Tibial nerve (tissue), 4 donors: ENCODE data around the gene SDK1.

ENCODE experiments used
- EP300 ChIP-seq, 2 donors: sonication (generic); formaldehyde crosslinking; IDR thresholded peaks; one replicate each; pipeline ENCODE4 v1.6.1; 2017; ENCODE audit warnings: antibody characterized with exemption in 2 of 2, mild to moderate bottlenecking in 1 of 2
- TF ChIP-seq, protein P1 (sequence below), 5 experiments: fragments of 200-600 bp in 3 of 5; fragments of 450-650 bp in 2 of 5; sonication (generic) in 3 of 5; IDR thresholded peaks; one replicate each; pipeline ENCODE4 v1.5.1; 2016 to 2019; ENCODE audit warnings: antibody characterized with exemption in 5 of 5, mild to moderate bottlenecking in 3 of 5, moderate library complexity in 2 of 5

- TF ChIP-seq EP300 (IDR thresholded peaks at IDR 0.05), result no peak
- TF ChIP-seq, protein P1, sequence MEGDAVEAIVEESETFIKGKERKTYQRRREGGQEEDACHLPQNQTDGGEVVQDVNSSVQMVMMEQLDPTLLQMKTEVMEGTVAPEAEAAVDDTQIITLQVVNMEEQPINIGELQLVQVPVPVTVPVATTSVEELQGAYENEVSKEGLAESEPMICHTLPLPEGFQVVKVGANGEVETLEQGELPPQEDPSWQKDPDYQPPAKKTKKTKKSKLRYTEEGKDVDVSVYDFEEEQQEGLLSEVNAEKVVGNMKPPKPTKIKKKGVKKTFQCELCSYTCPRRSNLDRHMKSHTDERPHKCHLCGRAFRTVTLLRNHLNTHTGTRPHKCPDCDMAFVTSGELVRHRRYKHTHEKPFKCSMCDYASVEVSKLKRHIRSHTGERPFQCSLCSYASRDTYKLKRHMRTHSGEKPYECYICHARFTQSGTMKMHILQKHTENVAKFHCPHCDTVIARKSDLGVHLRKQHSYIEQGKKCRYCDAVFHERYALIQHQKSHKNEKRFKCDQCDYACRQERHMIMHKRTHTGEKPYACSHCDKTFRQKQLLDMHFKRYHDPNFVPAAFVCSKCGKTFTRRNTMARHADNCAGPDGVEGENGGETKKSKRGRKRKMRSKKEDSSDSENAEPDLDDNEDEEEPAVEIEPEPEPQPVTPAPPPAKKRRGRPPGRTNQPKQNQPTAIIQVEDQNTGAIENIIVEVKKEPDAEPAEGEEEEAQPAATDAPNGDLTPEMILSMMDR (IDR thresholded peaks at IDR 0.05), result no peak
Observed at GRCh38 chr7:3358991-3359390, 57.9 kb downstream of the SDK1 start.
